HG02981 (cell line): ENCODE results near the gene UBE2V1.
"Not testable (repeated sequence)": the region's sequence is repeated elsewhere in the genome, so short reads cannot be mapped to it uniquely, and the experiment has no call there.

Experiments used
- ATAC-seq: cut with Tn5 transposase; IDR thresholded peaks from one replicate; pipeline ENCODE4 v1.9.1; 2021; ENCODE audit warnings: mild to moderate bottlenecking, moderate library complexity; ENCODE audit not compliant: unreplicated experiment

Gene UBE2V1

GRCh38 chr20:50097843-50098242 is 15.1 kb downstream of the UBE2V1 start:
- no peak for ATAC-seq

DNA sequence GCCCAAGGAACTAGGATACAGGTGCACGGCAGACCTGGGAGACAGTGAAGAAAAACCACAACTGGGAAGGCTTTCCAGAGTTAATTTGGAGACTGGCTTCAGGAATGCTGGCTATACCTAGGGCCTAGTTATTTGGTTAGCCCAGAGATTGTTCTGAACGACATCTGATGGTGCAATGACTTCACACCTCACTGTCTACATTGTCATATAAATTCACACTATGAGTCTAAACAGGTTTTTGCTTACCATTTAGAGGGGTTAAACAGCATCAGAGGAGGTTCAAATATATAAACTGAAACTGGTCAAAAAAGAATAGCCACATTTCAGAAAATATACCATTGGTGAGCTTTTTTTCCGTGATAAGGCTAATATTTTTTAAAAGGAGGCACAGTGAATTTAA is 16.7 kb downstream of the UBE2V1 start:
- no peak for ATAC-seq

- ATAC-seq = no peak
Measured at GRCh38 chr20:50095476-50096078, 17.4 kb downstream of the UBE2V1 start.

- ATAC-seq = no peak
Measured at GRCh38 chr20:50094522-50094921, 18.4 kb downstream of the UBE2V1 start.

- no peak for ATAC-seq
Measured at GRCh38 chr20:50093240-50093639, 19.7 kb downstream of the UBE2V1 start.

DNA sequence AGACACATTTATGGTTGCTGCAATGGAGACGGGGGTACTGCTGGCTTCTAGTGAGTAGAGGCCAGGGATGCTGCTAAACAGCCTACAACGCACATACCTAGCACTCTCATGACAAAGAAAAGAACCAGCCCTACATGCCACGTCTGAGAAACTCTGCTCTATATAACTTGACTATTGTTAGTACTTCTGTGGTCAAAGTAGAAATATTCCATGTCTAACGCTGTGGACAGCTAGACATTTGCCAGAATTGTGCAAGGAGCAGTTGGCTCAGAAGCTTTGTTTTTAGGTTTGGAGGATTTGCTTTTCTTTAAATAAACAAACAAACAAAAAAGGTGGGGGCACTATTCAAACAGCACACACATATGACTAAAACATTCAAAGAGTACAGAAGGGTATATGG is 20.5 kb downstream of the UBE2V1 start:
- no peak for ATAC-seq

GRCh38 chr20:50089787-50090177 is 23.2 kb downstream of the UBE2V1 start:
- no peak for ATAC-seq

DNA sequence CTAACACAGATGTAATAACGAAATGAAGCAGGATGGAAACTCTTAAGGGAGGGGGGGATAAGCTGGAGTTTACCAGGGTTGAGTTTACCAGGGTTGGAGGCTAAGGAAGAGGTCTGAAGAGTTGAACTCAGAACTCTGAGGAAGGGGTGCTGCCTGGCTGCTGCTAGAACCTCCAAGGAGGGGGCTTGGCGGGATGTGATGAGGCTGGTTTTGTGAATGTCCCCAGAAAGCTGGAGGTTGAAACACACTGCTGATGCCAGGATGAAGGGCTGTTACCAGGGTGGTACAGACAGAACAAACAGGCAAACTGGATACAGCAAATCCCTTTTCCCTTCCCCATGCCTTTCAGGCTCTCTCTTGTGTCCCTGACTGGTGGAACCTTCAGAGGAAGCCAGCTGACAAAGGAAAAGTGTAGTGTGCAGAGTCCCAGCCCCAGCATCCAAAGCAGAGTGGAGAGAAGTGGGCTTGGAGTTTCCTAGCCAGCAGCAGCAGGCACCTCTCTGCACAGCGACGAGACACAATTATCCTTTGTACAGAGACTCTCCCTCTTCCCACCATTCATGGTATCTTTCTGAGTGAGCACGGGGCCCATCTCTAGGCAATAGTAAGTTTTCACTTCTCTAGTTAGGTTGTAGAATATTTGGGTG is 23.7 kb downstream of the UBE2V1 start:
- no peak for ATAC-seq

DNA sequence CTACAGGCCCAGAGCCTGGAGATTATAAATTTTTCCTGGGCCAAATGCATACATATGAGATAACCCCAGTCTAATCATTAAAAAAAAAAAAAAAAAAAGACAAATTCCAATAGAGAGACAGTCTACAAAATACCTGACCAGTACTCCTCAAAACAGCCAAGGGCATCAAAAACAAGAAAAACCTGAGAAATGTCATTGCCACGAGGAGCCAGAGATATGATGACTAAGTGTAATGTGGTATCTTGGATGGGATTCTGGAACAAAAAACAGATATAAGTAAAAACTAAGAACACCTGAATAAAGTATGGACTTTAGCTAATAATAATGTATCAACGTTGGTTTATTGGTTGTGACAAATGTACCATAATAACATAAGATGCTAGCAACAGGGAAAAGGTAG is 24.9 kb downstream of the UBE2V1 start:
- no peak for ATAC-seq

DNA sequence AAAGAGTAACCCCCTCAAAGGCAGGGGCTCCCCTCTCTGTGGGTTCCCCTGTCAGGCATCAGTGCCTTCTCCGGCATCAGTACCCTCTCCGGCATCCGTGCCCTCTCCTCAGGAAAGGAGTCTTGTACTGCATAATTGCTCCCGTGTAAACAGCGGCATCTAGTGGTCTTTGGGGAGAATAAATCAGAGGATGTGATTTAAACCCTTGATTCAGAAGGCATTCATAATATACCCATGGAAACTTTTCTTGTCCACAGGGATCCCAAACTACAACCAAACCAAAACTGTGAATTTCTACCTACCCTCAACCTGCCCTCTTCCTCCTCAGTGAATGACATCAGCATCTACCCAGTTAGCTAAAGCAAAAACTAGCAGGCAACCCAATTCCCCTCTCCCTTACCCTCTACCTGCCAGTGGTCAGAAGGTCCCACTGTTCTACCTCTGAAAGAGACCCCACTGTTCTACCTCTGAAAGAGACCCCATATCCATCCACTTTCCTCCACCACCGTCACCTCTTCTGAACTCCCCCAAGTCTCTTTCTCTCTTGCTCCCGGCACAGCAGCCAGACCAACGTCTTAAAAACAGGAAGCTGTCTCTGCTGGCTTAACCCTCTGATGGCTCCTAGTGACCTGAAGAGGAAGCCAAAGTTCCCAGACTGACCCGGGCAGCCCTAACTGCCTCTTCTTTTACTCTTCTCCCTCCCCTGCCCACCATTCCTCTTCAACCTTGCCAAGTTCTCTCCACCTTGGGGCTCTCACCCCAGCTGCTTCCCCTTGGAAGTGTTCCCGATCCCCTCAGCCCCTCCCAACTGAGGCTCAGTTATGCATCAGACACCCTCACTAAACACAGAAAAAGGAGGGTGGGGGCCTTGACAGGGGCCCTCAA is 27.2 kb downstream of the UBE2V1 start:
- no peak for ATAC-seq

DNA sequence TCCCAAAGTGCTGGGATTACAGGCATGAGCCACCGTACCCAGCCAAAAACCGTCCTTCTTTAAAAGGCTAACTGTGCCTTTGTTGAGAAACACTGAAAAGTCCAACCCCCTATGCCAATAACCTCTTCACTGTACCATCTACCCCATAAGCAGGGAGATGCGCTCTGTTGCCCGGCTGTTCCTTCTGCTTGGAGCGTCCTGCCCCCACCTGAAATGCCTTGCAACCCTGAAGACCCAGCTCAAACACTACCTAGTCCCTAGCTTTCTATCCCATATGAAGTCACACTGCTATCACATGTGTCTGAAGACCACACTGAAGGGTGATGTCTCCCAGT is 27.8 kb downstream of the UBE2V1 start:
- ATAC-seq = no peak

- no peak for ATAC-seq
Measured at GRCh38 chr20:50083034-50083433, 29.9 kb downstream of the UBE2V1 start.

DNA sequence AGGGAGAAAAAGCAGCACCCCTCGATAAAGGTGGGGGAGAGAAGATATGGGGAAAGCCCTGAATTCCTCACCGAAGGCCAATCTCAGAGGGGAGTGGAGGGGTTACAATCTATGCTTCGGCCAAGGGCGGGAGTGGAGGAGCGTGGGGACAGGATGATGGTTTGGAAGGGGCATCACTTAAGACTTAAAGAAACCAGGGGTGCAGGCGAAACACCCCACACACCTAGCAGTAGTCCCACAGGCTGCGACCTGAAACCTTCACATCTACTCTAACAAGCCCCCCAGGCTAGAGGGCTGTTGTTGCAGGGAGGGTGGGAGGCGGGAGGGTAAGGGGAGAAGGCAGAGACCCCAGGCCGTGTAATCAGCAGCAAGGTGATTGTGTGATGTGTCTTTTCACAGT is 30.9 kb downstream of the UBE2V1 start:
- ATAC-seq = not testable (repeated sequence)

DNA sequence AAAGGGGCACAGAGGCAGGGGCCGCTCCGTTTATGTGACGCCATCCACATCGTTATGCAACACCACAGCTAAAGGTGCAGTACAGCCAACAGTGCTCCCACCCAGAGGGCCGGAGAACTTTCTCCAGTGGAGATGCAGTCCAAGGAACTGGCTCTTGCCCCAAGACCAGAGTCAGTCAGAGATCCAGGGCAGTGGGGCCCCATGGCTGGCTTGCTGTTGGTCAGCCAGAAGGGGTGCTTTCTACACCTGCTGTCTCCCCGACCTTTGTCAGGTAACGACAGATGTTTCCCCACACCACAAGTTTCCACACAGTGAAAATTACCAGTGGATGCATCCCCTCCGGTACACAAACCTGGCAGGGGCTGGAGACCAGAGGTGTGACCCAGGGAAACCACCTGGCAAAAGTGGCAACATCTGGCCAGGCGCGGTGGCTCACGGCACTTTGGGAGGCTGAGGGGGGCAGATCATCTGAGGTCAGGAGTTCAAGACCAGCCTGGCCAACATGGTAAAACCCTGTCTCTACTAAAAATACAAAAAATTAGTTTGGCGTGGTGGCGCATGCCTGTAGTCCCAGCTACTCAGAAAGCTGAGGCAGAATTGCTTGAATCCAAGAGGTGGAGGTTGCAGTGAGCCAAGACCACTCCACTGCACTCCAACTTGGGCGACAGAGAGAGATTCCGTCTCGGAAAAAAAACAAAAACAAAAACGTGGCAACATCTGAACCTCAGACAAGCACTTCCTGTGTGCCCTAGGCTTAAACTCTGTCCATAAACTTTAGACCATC is 34.9 kb downstream of the UBE2V1 start:
- ATAC-seq = no peak

- no peak for ATAC-seq
Measured at GRCh38 chr20:50073500-50073899, 39.5 kb downstream of the UBE2V1 start.

DNA sequence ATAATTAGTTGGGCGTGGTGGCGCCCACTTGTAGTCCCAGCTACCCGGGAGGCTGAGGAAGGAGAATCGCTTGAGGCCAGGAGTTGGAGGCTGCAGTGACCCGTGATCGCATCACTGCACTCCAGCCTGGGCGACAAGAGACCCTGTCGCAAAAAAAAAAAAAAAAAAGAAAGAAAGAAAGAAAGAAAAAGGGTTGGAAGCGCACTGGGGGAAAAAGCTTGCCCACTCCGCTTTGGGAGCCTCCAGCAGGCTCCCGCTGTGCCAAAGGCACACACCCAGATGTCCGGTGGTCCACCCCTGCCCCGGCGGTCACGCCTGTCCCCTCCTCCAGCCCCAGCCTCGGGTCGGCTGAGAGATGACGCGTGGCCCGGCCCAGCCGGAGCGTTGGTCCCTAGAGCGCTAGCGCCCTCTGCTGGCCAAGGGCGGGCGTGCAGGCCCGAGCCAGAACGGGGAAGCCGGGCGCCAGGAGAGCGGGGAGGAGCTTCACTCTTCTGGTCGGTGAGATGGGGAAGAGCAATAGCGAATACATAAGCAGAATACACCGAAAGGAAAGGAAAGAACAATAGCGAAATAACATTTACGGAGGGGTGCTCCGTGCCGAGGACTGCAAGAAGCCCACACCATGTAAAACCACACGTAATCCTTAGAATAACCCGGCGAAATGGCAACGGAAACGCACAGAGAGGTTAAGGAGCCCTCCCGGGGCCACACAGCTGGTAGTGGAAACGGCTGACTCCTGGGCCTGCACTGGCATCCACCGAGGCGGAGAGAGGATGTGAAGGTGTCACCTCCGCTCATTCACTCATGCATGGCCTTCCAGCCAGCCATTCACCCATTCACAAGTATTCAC is 41.7 kb downstream of the UBE2V1 start:
- peak; percentile 96 for ATAC-seq

GRCh38 chr20:50070361-50070760 is 42.6 kb downstream of the UBE2V1 start:
- ATAC-seq = no peak

DNA sequence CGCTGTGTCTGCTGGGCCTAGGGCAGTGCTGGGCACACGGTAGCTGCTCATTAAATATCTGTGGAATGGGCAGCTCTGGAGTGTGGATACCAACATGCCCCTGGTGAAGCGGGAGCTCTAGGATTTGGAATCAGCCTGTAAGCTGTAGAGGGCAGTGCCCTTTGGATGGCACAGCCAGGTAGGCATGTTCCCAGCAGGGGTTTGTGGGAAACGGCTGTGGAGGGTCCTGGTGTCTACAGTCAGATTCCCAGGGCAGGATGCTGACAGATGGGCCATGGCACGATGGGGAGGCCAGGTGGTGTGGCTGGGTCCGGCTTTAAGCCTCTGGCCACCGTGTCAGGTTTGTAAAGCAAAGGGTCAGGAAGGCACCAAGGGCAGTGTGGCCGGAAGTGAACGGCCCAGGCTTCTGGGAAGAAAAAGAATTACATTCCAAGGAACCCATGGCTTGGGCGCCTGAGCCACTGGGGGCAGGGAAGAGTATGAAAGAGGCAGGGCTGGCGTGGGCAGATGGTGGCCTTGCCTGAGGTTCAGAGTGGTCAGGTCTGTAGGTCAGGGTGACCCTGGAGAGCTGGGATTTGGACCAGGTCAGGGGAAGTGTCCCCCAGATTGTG is 44.8 kb downstream of the UBE2V1 start:
- no peak for ATAC-seq

- ATAC-seq = no peak
Measured at GRCh38 chr20:50067461-50067860, 45.5 kb downstream of the UBE2V1 start.

DNA sequence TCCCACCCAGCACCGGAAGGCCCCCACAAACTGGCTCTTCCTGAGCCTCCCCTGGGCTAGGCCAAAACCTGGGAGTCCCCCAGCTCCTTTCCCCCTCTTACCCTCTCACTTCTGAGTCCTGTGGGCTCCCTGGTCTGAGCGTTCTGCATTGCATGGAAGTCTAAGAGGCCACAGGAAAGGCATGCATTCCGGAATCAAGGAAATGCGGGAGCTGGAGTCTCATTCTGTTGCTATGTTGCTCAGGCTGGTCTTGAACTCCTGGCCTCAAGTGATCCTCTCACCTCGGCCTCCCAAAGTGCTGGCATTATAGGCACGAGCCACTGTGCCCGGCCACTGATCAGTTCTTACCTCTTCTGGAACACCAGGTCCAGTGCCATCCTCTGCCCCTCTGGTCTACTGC is 45.9 kb downstream of the UBE2V1 start:
- ATAC-seq = no peak
